KMS-11 (cell line): Measurements from ENCODE around the gene KRTAP27-1.

Experiments
- H2AFZ ChIP-seq: fragments of 200-600 bp; sonication (generic); 2 replicates; pipeline ENCODE4 v1.6.1; 2016; ENCODE audit warnings: antibody characterized with exemption, mixed run types, low read depth
- H3K27ac ChIP-seq: fragments of 200-600 bp; sonication (generic); 2 replicates; pipeline ENCODE4 v1.6.1; 2016; ENCODE audit warnings: mild to moderate bottlenecking, mixed run types
- H3K27me3 ChIP-seq: fragments of 200-600 bp; sonication (generic); 2 replicates; pipeline ENCODE4 v1.6.1; 2017; ENCODE audit warnings: mild to moderate bottlenecking, low read depth, mixed run types, moderate library complexity; ENCODE audit not compliant: insufficient read depth
- H3K36me3 ChIP-seq: fragments of 200-600 bp; sonication (generic); 2 replicates; pipeline ENCODE4 v1.6.1; 2017; ENCODE audit warnings: mild to moderate bottlenecking, mixed run types; ENCODE audit not compliant: insufficient read depth
- H3K4me1 ChIP-seq: fragments of 200-600 bp; sonication (generic); 2 replicates; pipeline ENCODE4 v1.6.1; 2016; ENCODE audit warnings: mild to moderate bottlenecking, low read depth, mixed run types; ENCODE audit not compliant: poor library complexity, severe bottlenecking
- H3K4me2 ChIP-seq: fragments of 200-600 bp; sonication (generic); 2 replicates; pipeline ENCODE4 v1.7.0; 2016; ENCODE audit warnings: mild to moderate bottlenecking, mixed run types
- H3K4me3 ChIP-seq: fragments of 200-600 bp; sonication (generic); IDR thresholded peaks from 2 replicates; pipeline ENCODE4 v1.6.1; 2017; ENCODE audit warnings: low read depth, low read length, mixed read lengths; ENCODE audit not compliant: insufficient read depth
- H3K79me2 ChIP-seq: fragments of 200-600 bp; sonication (generic); 2 replicates; pipeline ENCODE4 v1.6.1; 2016; ENCODE audit warnings: low read depth, mixed run types; ENCODE audit not compliant: insufficient read depth
- H3K9ac ChIP-seq: fragments of 200-600 bp; sonication (generic); 2 replicates; pipeline ENCODE4 v1.6.1; 2016; ENCODE audit warnings: mild to moderate bottlenecking, mixed run types
- H4K20me1 ChIP-seq: fragments of 200-600 bp; sonication (generic); 2 replicates; pipeline ENCODE4 v1.6.1; 2016; ENCODE audit warnings: mild to moderate bottlenecking, mixed run types; ENCODE audit not compliant: insufficient read depth
- TF ChIP-seq, protein P1 (sequence below): fragments of 200-600 bp; sonication (generic); conservative IDR thresholded peaks from 2 replicates; pipeline ENCODE4 v1.6.1; 2017; ENCODE audit warnings: low read depth, mild to moderate bottlenecking, antibody characterized with exemption, low read length, moderate library complexity, mixed read lengths

Gene KRTAP27-1

DNA sequence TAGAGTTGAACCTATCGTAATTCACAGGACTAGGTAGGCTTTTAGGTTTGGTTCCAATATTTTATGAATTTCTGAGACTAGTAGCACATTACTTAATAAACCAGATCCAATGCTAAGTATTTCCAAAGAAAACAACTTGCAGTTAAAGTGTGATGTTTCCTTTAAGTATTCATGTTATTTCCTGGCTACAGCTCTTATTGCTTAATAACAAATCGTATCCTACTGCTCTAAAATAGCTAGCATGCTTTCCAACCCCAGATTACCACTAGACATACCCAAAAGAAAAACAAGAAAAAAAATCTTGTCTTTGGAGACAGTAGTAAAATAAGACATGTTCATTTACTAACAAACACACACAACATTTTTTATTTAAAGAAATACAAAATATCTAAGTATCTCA, 898 bp downstream of the KRTAP27-1 start:
- no peaks in the 10 kb centered on the region for H3K36me3 ChIP-seq
- H3K27ac ChIP-seq = no peak overlapping the region
- no peak overlapping the region for H3K4me3 ChIP-seq
- H4K20me1 ChIP-seq = no peaks in the 10 kb centered on the region
- no peak overlapping the region for H3K9ac ChIP-seq
- no peak overlapping the region for H2AFZ ChIP-seq
- no peaks in the 10 kb centered on the region for H3K27me3 ChIP-seq
- no peaks in the 10 kb centered on the region for H3K79me2 ChIP-seq
- TF ChIP-seq, protein P1, sequence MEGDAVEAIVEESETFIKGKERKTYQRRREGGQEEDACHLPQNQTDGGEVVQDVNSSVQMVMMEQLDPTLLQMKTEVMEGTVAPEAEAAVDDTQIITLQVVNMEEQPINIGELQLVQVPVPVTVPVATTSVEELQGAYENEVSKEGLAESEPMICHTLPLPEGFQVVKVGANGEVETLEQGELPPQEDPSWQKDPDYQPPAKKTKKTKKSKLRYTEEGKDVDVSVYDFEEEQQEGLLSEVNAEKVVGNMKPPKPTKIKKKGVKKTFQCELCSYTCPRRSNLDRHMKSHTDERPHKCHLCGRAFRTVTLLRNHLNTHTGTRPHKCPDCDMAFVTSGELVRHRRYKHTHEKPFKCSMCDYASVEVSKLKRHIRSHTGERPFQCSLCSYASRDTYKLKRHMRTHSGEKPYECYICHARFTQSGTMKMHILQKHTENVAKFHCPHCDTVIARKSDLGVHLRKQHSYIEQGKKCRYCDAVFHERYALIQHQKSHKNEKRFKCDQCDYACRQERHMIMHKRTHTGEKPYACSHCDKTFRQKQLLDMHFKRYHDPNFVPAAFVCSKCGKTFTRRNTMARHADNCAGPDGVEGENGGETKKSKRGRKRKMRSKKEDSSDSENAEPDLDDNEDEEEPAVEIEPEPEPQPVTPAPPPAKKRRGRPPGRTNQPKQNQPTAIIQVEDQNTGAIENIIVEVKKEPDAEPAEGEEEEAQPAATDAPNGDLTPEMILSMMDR = no peak
- no peak overlapping the region for H3K4me2 ChIP-seq
- H3K4me1 ChIP-seq = no peaks in the 10 kb centered on the region

GRCh38 chr21:30333736-30334135, 3.8 kb downstream of the KRTAP27-1 start:
- Histone ChIP-seq H3K4me1 (no peaks in the 10 kb centered on the region), H3K79me2 (no peaks in the 10 kb centered on the region), H3K4me3 (no peak overlapping the region), H3K4me2 (no peak overlapping the region), H4K20me1 (no peaks in the 10 kb centered on the region), H2AFZ (no peak overlapping the region), H3K27me3 (no peaks in the 10 kb centered on the region), H3K27ac (no peak overlapping the region), H3K9ac (no peak overlapping the region), H3K36me3 (no peaks in the 10 kb centered on the region)
- TF ChIP-seq, protein P1 = no peak

DNA sequence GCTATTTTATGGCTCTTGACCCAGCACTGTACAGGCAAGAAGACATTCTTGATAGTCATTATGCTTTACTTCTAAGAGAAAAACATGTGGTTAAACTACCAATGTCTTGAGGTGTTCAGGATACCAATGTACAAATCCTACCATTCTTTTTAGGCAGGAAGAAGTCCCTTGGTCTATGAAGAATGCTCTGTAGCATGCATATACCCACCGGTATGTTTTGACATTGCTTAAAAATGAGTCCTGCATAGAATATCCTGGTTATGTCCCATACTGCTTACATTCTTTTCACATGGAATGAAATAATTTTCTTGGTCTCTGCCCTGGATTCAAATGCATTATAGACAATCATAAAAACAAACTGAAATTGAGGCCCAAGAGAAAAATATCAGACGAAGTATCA, 4.8 kb downstream of the KRTAP27-1 start:
- H3K36me3 ChIP-seq = no peaks in the 10 kb centered on the region
- H3K4me3 ChIP-seq = no peak overlapping the region
- no peaks in the 10 kb centered on the region for H3K4me1 ChIP-seq
- H3K9ac ChIP-seq = no peak overlapping the region
- H3K27me3 ChIP-seq = no peaks in the 10 kb centered on the region
- no peaks in the 10 kb centered on the region for H3K79me2 ChIP-seq
- no peak overlapping the region for H2AFZ ChIP-seq
- no peaks in the 10 kb centered on the region for H4K20me1 ChIP-seq
- no peak overlapping the region for H3K4me2 ChIP-seq
- TF ChIP-seq, protein P1 = no peak
- no peak overlapping the region for H3K27ac ChIP-seq

DNA sequence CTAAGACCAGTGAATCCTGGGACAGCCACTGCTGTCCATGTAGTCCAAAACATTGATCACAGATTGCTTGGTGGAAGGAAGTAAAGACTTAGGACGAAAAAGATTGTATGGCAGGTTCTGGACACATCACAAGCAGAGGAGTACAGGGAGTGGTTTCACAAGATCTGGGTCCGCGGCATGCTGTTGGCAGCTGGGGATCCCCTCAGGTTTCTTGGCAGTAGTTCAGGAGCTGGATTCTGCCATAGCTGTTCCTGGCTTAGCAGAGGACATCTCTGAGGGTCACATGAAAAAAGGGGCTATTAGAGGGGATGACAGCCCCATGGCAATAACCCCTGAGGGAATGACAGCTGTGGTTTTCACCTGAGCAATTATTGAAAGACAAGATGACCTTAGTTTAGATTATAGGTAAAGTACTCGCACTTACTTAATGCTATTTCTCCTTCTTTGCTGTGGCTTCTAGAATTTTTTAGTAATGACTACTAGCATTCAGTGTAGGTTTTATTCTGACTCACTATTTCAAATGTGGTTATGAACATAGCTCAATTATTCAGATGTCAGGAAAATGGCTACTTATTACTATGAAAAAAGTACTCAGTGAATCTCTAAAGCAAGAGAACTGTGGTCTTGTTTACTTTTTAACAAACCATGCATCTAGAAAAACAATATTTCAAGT, 8.2 kb downstream of the KRTAP27-1 start:
- no peaks in the 10 kb centered on the region for H3K4me1 ChIP-seq
- no peaks in the 10 kb centered on the region for H3K36me3 ChIP-seq
- H4K20me1 ChIP-seq = no peaks in the 10 kb centered on the region
- no peak overlapping the region for H3K27ac ChIP-seq
- H3K9ac ChIP-seq = no peak overlapping the region
- no peak overlapping the region for H3K4me3 ChIP-seq
- H3K4me2 ChIP-seq = no peak overlapping the region
- no peaks in the 10 kb centered on the region for H3K27me3 ChIP-seq
- TF ChIP-seq, protein P1 = no peak
- H3K79me2 ChIP-seq = no peaks in the 10 kb centered on the region
- H2AFZ ChIP-seq = no peak overlapping the region
